ENCODE measurements around the gene WAC. TPM values are rescaled to one million over a fixed set of nuclear protein-coding genes. Genes with fewer than 3 reads are reported as not detected.
"Not testable (repeated sequence)": the region's sequence is repeated elsewhere in the genome, so short reads cannot be mapped to it uniquely, and the experiment has no call there.

The WAC gene
- total RNA-seq, 1 experiment from 2014 or later = 196 TPM

GRCh38 chr10:28497313-28498126, 35.4 kb upstream of the WAC start:
- TF ChIP-seq CTCF (IDR thresholded peaks at IDR 0.05; ENCODE audit: insufficient read depth in 1 of 2, low read depth in 1 of 2, low read length in 1 of 2, severe bottlenecking in 1 of 2, unreplicated experiment in 1 of 2) = no peak
- H3K4me3 Mint-ChIP-seq (ENCODE audit: unreplicated experiment) = no peak overlapping the region
- Histone ChIP-seq H3K27me3 (replicated peaks; ENCODE audit: control insufficient read depth, insufficient read depth, low read length) (no peaks in the 10 kb centered on the region), H3K36me3 (ENCODE audit: control insufficient read depth, insufficient read depth, low read length) (0 out of 2 replicates have a peak, but pooled peaks cover 2% of the 10 kb centered on the region), H3K4me1 (peaks cover 70% of the 10 kb centered on the region), H3K9me3 (no peaks in the 10 kb centered on the region), H3K4me3 (ENCODE audit: low read depth, low read length) (no peak overlapping the region)
- no TSS peak for BruUV-seq (replicated peaks)
- ChIA-PET CTCF (no interaction called here), POLR2A (interaction anchor here (0.6 kb wide), 1 partner anchor 70 kb away, joined by 3 read pairs; no protein-coding TSS in a partner anchor)
- H3K27ac Mint-ChIP-seq (ENCODE audit: unreplicated experiment) = peak overlapping the region; percentile 53
- no peaks in the 10 kb centered on the region for H3K27me3 Mint-ChIP-seq (ENCODE audit: insufficient read depth, unreplicated experiment)
- intact Hi-C loops (cut with micrococcal nuclease; ENCODE audit: unreplicated experiment) = loop anchor here (2.0 to 10.0 kb wide), 2 partner anchors 53 to 223 kb away; no protein-coding TSS in a partner anchor
- H3K4me1 Mint-ChIP-seq (ENCODE audit: low read depth, unreplicated experiment) = peaks cover 47% of the 10 kb centered on the region
- H3K36me3 Mint-ChIP-seq (ENCODE audit: insufficient read depth, unreplicated experiment) = peaks cover 19% of the 10 kb centered on the region
- peaks cover 9% of the 10 kb centered on the region for H3K9me3 Mint-ChIP-seq (ENCODE audit: unreplicated experiment)
- DNase-seq = no peak

- not testable (repeated sequence) for H3K27me3 ChIP-seq (replicated peaks; ENCODE audit: control insufficient read depth, insufficient read depth, low read length); H3K27me3 Mint-ChIP-seq (ENCODE audit: insufficient read depth, unreplicated experiment); H3K9me3 ChIP-seq; H3K9me3 Mint-ChIP-seq (ENCODE audit: unreplicated experiment); H3K36me3 ChIP-seq (ENCODE audit: control insufficient read depth, insufficient read depth, low read length); H3K4me3 ChIP-seq (ENCODE audit: low read depth, low read length); BruUV-seq (replicated peaks)
- CTCF ChIA-PET = interaction anchor here (0.8 to 1.3 kb wide), 2 partner anchors 8 to 33 kb away, joined by 3 to 5 read pairs; no protein-coding TSS in a partner anchor
- intact Hi-C loops (cut with micrococcal nuclease; ENCODE audit: unreplicated experiment) = loop anchor here (1.0 to 10.0 kb wide), 3 partner anchors 32 to 825 kb away; no protein-coding TSS in a partner anchor
- peak overlapping the region; percentile 86 for H3K4me3 Mint-ChIP-seq (ENCODE audit: unreplicated experiment)
- H3K27ac Mint-ChIP-seq (ENCODE audit: unreplicated experiment) = peak overlapping the region; percentile 93
- peaks cover 19% of the 10 kb centered on the region for H3K36me3 Mint-ChIP-seq (ENCODE audit: insufficient read depth, unreplicated experiment)
- peaks cover 48% of the 10 kb centered on the region for H3K4me1 Mint-ChIP-seq (ENCODE audit: low read depth, unreplicated experiment)
- DNase-seq = peak in 1 of 2 experiments; percentile 76
- H3K4me1 ChIP-seq = peaks cover 73% of the 10 kb centered on the region
- POLR2A ChIA-PET = interaction anchor here (1.1 to 4.1 kb wide), 2 partner anchors 32 to 197 kb away, joined by 3 to 16 read pairs; partner anchors contain the start of gene WAC
Measured at GRCh38 chr10:28500203-28500602, 32.7 kb upstream of the WAC start.

- ChIA-PET POLR2A (interaction anchor here (0.7 to 4.1 kb wide), 2 partner anchors 29 to 47 kb away, joined by 7 to 16 read pairs; partner anchors contain the start of gene WAC), CTCF (no interaction called here)
- peak; percentile 57 to 62 for DNase-seq
- H3K27me3 Mint-ChIP-seq (ENCODE audit: insufficient read depth, unreplicated experiment) = no peaks in the 10 kb centered on the region
- peak overlapping the region; percentile 96 for H3K27ac Mint-ChIP-seq (ENCODE audit: unreplicated experiment)
- Histone ChIP-seq H3K36me3 (ENCODE audit: control insufficient read depth, insufficient read depth, low read length) (no peaks in the 10 kb centered on the region), H3K4me3 (ENCODE audit: low read depth, low read length) (no peak overlapping the region), H3K9me3 (no peaks in the 10 kb centered on the region), H3K27me3 (replicated peaks; ENCODE audit: control insufficient read depth, insufficient read depth, low read length) (no peaks in the 10 kb centered on the region), H3K4me1 (peaks cover 53% of the 10 kb centered on the region)
- intact Hi-C loops (cut with micrococcal nuclease; ENCODE audit: unreplicated experiment) = loop anchor here (5.0 to 10.0 kb wide), 2 partner anchors 84 to 822 kb away; no protein-coding TSS in a partner anchor
- TF ChIP-seq CTCF (IDR thresholded peaks at IDR 0.05; ENCODE audit: insufficient read depth in 1 of 2, low read depth in 1 of 2, low read length in 1 of 2, severe bottlenecking in 1 of 2, unreplicated experiment in 1 of 2) = peak; percentile 36 to 57
- no TSS peak for BruUV-seq (replicated peaks)
- H3K9me3 Mint-ChIP-seq (ENCODE audit: unreplicated experiment) = no peaks in the 10 kb centered on the region
- peaks cover 30% of the 10 kb centered on the region for H3K4me1 Mint-ChIP-seq (ENCODE audit: low read depth, unreplicated experiment)
- peak overlapping the region; percentile 86 for H3K4me3 Mint-ChIP-seq (ENCODE audit: unreplicated experiment)
- H3K36me3 Mint-ChIP-seq (ENCODE audit: insufficient read depth, unreplicated experiment) = peaks cover 14% of the 10 kb centered on the region
Measured at GRCh38 chr10:28503114-28503513, 29.8 kb upstream of the WAC start.

Data from Caco-2 (cell line).